Liver (tissue), 3 donors: ENCODE measurements around the gene DCLK2.

Experiments used
- ATF3 ChIP-seq: IDR thresholded peaks from 2 replicates; pipeline ENCODE4 v1.6.1; 2016; ENCODE audit warnings: antibody characterized with exemption
- CTCF ChIP-seq: fragments of 150-350 bp; IDR thresholded peaks from 2 replicates; pipeline ENCODE4 v1.5.1; 2017; ENCODE audit warnings: improper control_type of control experiment, low read depth, low read length; ENCODE audit not compliant: missing input control
- MAX ChIP-seq: IDR thresholded peaks from 2 replicates; pipeline ENCODE4 v1.6.1; 2016; ENCODE audit warnings: antibody characterized with exemption
- RAD21 ChIP-seq, 2 donors: IDR thresholded peaks; 2 replicates each; pipeline ENCODE4 v1.6.1; 2016; ENCODE audit warnings: antibody characterized with exemption in 2 of 2, mild to moderate bottlenecking in 2 of 2
- RXRA ChIP-seq, 2 donors: IDR thresholded peaks; 2 replicates each; pipeline ENCODE4 v1.6.1; 2017 to 2018; ENCODE audit warnings: antibody characterized with exemption in 2 of 2, mild to moderate bottlenecking in 1 of 2
- SP1 ChIP-seq: IDR thresholded peaks from 2 replicates; pipeline ENCODE4 v1.6.1; 2018; ENCODE audit warnings: antibody characterized with exemption, mild to moderate bottlenecking
- YY1 ChIP-seq: IDR thresholded peaks from 2 replicates; pipeline ENCODE4 v1.6.1; 2016; ENCODE audit warnings: antibody characterized with exemption, mild to moderate bottlenecking
- donor health status: healthy.
- donor health status: healthy.

GRCh38 chr4:150115851-150116250 lies 37.6 kb downstream of the DCLK2 start:
- TF ChIP-seq CTCF (no peak), ATF3 (no peak), RAD21 (IDR thresholded peaks at IDR 0.05) (no peak), RXRA (IDR thresholded peaks at IDR 0.05) (no peak), MAX (no peak), YY1 (no peak), SP1 (no peak)
